22Rv1 (cell line): Measurements from ENCODE around the gene RASL10A.

Experiments
- H3K27ac ChIP-seq: fragments of 450-650 bp; 2 replicates; pipeline ENCODE4 v1.5.1; 2017
- CTCF ChIP-seq: fragments of 450-650 bp; IDR thresholded peaks from 2 replicates; pipeline ENCODE4 v1.5.1; 2017; ENCODE audit warnings: mild to moderate bottlenecking
- ZFX ChIP-seq: fragments of 450-650 bp; IDR thresholded peaks from 2 replicates; pipeline ENCODE4 v1.6.1; 2017; ENCODE audit warnings: antibody characterized with exemption, borderline replicate concordance

The RASL10A gene

DNA sequence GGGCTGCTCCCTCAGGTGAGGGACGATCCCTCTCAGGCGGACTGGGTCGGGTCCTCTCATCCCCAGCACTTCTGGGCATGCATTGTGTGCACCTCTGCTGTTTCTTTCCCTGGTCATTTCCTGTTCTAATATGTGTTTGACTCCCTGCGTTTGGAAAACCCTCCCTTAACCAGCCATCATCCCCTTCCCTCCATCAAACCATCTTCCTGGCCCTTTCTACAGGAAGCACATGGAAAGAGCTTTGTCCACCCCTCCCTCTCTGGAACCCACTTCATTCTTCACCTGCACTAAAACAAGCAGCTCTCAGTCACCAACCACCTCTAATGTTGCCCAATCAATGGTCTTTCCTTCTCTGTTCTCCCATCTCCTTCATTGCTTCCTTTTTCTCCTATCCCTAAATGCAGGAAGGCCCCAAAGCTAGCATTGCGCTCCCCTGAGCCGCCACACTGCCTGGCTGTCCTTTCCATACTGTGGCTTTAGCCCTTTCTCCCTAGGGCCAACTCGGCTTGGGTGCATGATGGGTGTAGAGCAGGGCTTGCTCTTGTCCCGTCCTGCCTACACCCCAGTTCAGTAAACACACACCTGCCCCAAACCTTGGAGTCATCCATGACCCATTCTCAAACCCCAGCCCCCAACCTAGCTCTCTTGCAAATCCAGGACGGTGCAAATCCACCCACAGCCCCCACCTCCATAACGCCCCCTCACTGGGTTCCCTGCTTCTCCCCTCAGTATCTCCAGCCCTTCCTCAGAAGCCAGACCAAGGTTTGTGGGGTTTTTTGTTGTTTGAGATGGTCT is 14.5 kb downstream of the RASL10A start:
- peak overlapping the region; percentile 37; the same call in 1 of the 2 replicates for H3K27ac ChIP-seq

DNA sequence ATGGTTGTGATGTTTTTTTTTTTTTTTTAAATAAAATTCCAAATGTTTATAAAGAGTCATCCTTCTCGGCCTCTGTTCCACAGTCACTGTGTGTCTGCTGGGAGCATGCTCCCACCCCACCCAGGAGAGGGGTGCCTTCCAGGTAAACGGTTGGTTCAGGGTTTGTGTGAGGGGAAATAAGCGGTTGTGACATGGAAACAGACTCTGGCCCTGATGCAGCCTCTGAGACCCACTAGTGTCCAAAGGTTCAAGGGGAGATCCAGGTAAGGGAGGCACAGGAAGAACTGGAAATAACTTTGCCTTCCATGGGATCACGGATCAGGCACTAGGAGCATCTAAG is 15.1 kb downstream of the RASL10A start:
- H3K27ac ChIP-seq = peak overlapping the region; percentile 37; the same call in 1 of the 2 replicates
- TF ChIP-seq ZFX = no peak
- no peak for TF ChIP-seq CTCF

More for the DNA sequence above, 14.5 kb downstream of the RASL10A start:
- no peak for TF ChIP-seq CTCF
- no peak for TF ChIP-seq ZFX

DNA sequence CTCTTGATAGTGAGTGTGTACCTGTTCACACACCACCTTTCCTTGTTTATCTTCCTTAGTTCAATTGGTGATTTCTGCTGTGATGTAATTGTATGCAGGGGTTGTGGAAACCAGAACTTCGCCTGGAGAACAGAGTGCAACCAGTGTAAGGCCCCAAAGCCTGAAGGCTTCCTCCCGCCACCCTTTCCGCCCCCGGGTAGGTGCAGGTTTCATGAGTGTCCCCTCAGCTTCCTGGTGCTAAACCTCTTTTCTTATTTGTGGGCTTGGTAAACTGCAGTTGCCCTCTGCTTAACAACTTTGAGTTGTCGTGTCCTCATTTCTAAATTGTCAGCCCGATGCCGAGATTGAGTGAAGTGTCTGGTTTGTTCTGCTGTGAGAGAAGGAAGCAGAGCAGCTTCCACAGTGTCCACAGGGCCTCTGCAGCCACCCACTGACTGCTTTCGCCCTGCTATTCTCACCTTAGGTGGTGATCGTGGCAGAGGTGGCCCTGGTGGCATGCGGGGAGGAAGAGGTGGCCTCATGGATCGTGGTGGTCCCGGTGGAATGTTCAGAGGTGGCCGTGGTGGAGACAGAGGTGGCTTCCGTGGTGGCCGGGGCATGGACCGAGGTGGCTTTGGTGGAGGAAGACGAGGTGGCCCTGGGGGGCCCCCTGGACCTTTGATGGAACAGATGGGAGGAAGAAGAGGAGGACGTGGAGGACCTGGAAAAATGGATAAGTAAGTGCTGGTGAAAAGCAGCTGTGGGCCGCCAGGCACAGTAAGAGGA is 16.2 kb downstream of the RASL10A start:
- TF ChIP-seq CTCF = no peak
- no peak for TF ChIP-seq ZFX
- H3K27ac ChIP-seq = 0 out of 2 replicates have a peak overlapping the region, but pooled peaks have one; percentile 12

- no peak overlapping the region for H3K27ac ChIP-seq
- no peak for TF ChIP-seq ZFX
- no peak for TF ChIP-seq CTCF
These were observed 16.9 kb downstream of the RASL10A start for GRCh38 chr22:29298641-29299040.

DNA sequence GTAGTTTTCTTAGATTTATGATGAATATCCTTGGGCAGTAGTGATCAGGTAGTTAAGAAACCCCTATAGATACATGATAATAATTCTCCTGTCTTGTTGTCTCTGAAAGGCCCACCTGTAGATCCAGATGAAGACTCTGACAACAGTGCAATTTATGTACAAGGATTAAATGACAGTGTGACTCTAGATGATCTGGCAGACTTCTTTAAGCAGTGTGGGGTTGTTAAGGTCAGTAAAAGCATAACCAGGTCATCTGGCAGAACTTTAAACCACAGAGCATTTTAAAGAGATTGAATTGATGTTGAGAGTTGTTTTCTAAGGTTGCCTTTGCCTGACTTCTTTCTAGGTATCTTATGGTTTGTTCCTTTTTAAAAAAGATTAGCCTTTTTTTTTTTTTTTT is 23.1 kb downstream of the RASL10A start:
- H3K27ac ChIP-seq = no peak overlapping the region
- TF ChIP-seq CTCF = no peak
- TF ChIP-seq ZFX = no peak

DNA sequence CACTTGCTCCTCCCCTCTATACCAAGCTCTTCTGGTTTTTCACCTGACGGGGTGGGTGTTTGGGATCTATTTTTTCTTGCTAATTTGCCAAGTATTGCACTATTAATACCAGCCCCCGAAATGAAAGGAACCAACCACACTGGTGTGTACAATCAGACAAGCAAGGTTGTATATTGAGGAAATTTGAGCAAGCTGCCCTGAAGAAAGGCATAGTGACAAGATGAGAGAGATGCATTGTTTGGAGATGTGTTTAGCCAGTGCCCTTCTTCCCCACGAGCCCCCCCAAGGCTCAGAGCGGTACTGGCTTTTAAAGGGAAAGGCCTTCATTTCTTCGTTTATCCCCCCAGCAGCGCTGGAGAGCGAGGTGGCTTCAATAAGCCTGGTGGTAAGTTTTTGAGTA is 24.3 kb downstream of the RASL10A start:
- TF ChIP-seq ZFX (no peak), CTCF (no peak)

DNA sequence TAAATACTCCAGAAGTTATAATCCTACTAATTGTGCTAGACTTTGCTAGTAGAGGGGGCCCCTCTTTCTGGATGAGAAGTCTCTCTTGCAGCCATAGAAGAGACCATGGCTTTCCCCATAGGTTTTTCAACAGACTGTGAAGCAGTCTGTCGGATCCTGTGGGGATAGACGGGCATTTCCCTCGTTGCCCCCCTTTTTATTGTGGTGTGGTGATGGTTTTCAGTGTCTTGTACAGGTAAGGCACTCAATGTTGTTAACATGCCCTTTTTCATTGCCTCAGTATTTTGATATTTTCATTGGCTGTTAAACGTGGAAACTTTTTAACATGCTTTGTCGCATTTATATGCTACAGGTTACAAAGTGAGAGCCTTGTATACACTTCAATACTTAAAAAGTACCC is 25.4 kb downstream of the RASL10A start:
- H3K27ac ChIP-seq = no peak overlapping the region
- TF ChIP-seq ZFX (no peak), CTCF (no peak)

More for the DNA sequence above, 24.3 kb downstream of the RASL10A start:
- H3K27ac ChIP-seq = no peak overlapping the region
